H1 (cell line): Measurements from ENCODE around the gene GALNT9. TPM values are rescaled to one million over a fixed set of nuclear protein-coding genes. Genes with fewer than 3 reads are reported as not detected.

ENCODE experiments used
- ASH2L ChIP-seq: fragments of 200-600, 300-600 bp; sonication (generic); IDR thresholded peaks from one replicate; pipeline ENCODE4 v1.7.1; 2017; ENCODE audit warnings: low read length
- CBX8 ChIP-seq: fragments of 300-800, 300-1000 bp; sonication (generic); IDR thresholded peaks from 2 replicates; pipeline ENCODE4 v1.7.1; 2016; ENCODE audit warnings: low read depth, low read length, borderline replicate concordance
- JUN ChIP-seq: IDR thresholded peaks from 2 replicates; pipeline ENCODE4 v1.6.1; 2011; ENCODE audit warnings: low read depth, mild to moderate bottlenecking, improper control_type of control experiment, low read length
- RFX5 ChIP-seq: IDR thresholded peaks from 2 replicates; pipeline ENCODE4 v1.6.1; 2011; ENCODE audit warnings: low read depth, low read length, improper control_type of control experiment, borderline replicate concordance
- SIRT6 ChIP-seq: IDR thresholded peaks from one replicate; pipeline ENCODE4 v1.7.1; 2012; ENCODE audit warnings: low read length, inconsistent platforms
- SUZ12 ChIP-seq: fragments of 200-600 bp; sonication (generic); IDR thresholded peaks from 2 replicates; pipeline ENCODE4 v1.6.1; 2012; ENCODE audit warnings: mild to moderate bottlenecking, inconsistent platforms, low read length, moderate library complexity, mixed read lengths
- polyA plus RNA-seq, 7 experiments: library from polyadenylated mRNA; depleted of rRNA in 3 of 7; stranded (reverse) in 5 of 7; unstranded in 2 of 7; fragments of >200 nt in 5 of 7; fragments of 200-250 nt in 2 of 7; gene quantifications; 1 replicate in 5 of 7; 2 replicates in 1 of 7; 4 replicates in 1 of 7; pipeline versions ENCODE4 v1.2.1 to v1.2.3, GENCODE V29; 2011 to 2013; ENCODE audit warnings: missing spikeins in 2 of 7, mixed read lengths in 2 of 7
- total RNA-seq: library from RNA; stranded (reverse); fragmentation: NEBNext Ultra II Directional; extraction: Animal tissue kit (Norgen Biotek cat#: 25700); gene quantifications from 2 replicates; pipeline ENCODE4 v1.2.1, GENCODE V29; 2021
- TF ChIP-seq, protein P1 (sequence below): fragments of 300-600 bp; sonication (generic); IDR thresholded peaks from 2 replicates; pipeline ENCODE4 v1.7.1; 2012; ENCODE audit warnings: low read length, moderate library complexity, mild to moderate bottlenecking, inconsistent platforms; ENCODE audit not compliant: insufficient replicate concordance
- TF ChIP-seq, protein P2 (sequence below), 3 experiments: IDR thresholded peaks; 1 replicate in 2 of 3; 2 replicates in 1 of 3; pipeline versions ENCODE4 v1.5.1 to v1.6.1; 2011; ENCODE audit warnings: low read length in 3 of 3, mild to moderate bottlenecking in 3 of 3, inconsistent platforms in 2 of 3, low read depth in 1 of 3, moderate library complexity in 1 of 3; ENCODE audit not compliant: insufficient read depth in 1 of 3; ENCODE audit errors: control extremely low read depth in 1 of 3

Gene GALNT9
- total and polyA plus RNA-seq, 2 of the 8 experiments (the other 6 are each of a cell fraction or from before 2014, with no cell fraction given), result 2.0 to 3.6 TPM

DNA sequence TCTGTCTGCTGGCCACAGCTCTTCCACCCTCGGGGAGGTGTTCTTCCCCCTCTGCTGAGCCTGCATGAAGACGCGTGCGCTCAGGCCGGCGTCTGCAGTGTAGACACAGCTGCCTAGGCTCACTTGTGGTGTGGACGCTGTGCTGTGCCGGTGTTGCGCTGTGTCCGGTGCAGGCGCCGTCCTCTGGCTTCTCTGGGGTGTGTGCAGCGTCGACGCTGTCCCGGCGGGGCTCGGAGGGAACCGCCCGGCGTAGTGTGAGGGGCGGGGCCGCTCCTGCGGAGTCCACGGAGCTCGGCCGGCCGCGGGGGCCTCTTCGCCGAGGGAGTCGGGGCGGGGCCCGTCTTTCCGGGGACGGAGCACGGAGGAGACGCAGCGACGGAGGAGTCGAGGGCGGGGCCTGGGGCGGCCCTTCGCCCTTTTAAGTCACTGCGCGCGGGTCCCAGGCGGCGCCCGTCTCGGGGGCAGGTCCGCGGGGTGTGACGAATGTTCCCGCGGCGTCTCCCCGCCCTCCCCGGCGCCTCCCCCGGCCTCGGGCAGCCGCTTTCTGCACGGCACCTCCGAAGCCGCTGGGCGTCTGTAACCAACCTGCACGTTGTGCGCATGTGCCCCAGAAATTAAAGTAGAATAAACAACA is 139.9 kb downstream of the GALNT9 start (continued):
- TF ChIP-seq ASH2L (no peak), SIRT6 (no peak), RFX5 (no peak), SUZ12 (peak; percentile 45; the same call in 1 of the 2 replicates), JUN (no peak), CBX8 (no peak)
- TF ChIP-seq, protein P1, sequence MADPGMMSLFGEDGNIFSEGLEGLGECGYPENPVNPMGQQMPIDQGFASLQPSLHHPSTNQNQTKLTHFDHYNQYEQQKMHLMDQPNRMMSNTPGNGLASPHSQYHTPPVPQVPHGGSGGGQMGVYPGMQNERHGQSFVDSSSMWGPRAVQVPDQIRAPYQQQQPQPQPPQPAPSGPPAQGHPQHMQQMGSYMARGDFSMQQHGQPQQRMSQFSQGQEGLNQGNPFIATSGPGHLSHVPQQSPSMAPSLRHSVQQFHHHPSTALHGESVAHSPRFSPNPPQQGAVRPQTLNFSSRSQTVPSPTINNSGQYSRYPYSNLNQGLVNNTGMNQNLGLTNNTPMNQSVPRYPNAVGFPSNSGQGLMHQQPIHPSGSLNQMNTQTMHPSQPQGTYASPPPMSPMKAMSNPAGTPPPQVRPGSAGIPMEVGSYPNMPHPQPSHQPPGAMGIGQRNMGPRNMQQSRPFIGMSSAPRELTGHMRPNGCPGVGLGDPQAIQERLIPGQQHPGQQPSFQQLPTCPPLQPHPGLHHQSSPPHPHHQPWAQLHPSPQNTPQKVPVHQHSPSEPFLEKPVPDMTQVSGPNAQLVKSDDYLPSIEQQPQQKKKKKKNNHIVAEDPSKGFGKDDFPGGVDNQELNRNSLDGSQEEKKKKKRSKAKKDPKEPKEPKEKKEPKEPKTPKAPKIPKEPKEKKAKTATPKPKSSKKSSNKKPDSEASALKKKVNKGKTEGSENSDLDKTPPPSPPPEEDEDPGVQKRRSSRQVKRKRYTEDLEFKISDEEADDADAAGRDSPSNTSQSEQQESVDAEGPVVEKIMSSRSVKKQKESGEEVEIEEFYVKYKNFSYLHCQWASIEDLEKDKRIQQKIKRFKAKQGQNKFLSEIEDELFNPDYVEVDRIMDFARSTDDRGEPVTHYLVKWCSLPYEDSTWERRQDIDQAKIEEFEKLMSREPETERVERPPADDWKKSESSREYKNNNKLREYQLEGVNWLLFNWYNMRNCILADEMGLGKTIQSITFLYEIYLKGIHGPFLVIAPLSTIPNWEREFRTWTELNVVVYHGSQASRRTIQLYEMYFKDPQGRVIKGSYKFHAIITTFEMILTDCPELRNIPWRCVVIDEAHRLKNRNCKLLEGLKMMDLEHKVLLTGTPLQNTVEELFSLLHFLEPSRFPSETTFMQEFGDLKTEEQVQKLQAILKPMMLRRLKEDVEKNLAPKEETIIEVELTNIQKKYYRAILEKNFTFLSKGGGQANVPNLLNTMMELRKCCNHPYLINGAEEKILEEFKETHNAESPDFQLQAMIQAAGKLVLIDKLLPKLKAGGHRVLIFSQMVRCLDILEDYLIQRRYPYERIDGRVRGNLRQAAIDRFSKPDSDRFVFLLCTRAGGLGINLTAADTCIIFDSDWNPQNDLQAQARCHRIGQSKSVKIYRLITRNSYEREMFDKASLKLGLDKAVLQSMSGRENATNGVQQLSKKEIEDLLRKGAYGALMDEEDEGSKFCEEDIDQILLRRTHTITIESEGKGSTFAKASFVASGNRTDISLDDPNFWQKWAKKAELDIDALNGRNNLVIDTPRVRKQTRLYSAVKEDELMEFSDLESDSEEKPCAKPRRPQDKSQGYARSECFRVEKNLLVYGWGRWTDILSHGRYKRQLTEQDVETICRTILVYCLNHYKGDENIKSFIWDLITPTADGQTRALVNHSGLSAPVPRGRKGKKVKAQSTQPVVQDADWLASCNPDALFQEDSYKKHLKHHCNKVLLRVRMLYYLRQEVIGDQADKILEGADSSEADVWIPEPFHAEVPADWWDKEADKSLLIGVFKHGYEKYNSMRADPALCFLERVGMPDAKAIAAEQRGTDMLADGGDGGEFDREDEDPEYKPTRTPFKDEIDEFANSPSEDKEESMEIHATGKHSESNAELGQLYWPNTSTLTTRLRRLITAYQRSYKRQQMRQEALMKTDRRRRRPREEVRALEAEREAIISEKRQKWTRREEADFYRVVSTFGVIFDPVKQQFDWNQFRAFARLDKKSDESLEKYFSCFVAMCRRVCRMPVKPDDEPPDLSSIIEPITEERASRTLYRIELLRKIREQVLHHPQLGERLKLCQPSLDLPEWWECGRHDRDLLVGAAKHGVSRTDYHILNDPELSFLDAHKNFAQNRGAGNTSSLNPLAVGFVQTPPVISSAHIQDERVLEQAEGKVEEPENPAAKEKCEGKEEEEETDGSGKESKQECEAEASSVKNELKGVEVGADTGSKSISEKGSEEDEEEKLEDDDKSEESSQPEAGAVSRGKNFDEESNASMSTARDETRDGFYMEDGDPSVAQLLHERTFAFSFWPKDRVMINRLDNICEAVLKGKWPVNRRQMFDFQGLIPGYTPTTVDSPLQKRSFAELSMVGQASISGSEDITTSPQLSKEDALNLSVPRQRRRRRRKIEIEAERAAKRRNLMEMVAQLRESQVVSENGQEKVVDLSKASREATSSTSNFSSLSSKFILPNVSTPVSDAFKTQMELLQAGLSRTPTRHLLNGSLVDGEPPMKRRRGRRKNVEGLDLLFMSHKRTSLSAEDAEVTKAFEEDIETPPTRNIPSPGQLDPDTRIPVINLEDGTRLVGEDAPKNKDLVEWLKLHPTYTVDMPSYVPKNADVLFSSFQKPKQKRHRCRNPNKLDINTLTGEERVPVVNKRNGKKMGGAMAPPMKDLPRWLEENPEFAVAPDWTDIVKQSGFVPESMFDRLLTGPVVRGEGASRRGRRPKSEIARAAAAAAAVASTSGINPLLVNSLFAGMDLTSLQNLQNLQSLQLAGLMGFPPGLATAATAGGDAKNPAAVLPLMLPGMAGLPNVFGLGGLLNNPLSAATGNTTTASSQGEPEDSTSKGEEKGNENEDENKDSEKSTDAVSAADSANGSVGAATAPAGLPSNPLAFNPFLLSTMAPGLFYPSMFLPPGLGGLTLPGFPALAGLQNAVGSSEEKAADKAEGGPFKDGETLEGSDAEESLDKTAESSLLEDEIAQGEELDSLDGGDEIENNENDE, result no peak
- TF ChIP-seq, protein P2, sequence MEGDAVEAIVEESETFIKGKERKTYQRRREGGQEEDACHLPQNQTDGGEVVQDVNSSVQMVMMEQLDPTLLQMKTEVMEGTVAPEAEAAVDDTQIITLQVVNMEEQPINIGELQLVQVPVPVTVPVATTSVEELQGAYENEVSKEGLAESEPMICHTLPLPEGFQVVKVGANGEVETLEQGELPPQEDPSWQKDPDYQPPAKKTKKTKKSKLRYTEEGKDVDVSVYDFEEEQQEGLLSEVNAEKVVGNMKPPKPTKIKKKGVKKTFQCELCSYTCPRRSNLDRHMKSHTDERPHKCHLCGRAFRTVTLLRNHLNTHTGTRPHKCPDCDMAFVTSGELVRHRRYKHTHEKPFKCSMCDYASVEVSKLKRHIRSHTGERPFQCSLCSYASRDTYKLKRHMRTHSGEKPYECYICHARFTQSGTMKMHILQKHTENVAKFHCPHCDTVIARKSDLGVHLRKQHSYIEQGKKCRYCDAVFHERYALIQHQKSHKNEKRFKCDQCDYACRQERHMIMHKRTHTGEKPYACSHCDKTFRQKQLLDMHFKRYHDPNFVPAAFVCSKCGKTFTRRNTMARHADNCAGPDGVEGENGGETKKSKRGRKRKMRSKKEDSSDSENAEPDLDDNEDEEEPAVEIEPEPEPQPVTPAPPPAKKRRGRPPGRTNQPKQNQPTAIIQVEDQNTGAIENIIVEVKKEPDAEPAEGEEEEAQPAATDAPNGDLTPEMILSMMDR (IDR thresholded peaks at IDR 0.05; ENCODE audit: control extremely low read depth in 1 of 3, insufficient read depth in 1 of 3, low read depth in 1 of 3, low read length in 3 of 3), result no peak
